HEK293 (cell line): ENCODE measurements around the gene TBC1D12.

Source experiments
- KLF16 ChIP-seq: fragments of 450-650 bp; formaldehyde crosslinking; IDR thresholded peaks from 2 replicates; pipeline ENCODE4 v1.5.1; 2017; ENCODE audit warnings: missing biosample characterization, missing genetic modification characterization
- YY2 ChIP-seq: fragments of 450-650 bp; formaldehyde crosslinking; IDR thresholded peaks from 2 replicates; pipeline ENCODE4 v1.5.1; 2016; ENCODE audit warnings: missing biosample characterization, missing genetic modification characterization
- ZBTB49 ChIP-seq: fragments of 450-650 bp; formaldehyde crosslinking; IDR thresholded peaks from 2 replicates; pipeline ENCODE4 v1.5.1; 2016; ENCODE audit warnings: missing biosample characterization, missing genetic modification characterization, low read depth
- ZNF266 ChIP-seq: fragments of 450-650 bp; formaldehyde crosslinking; IDR thresholded peaks from 2 replicates; pipeline ENCODE4 v1.5.1; 2016; ENCODE audit warnings: missing biosample characterization, missing genetic modification characterization, low read depth
- ZNF423 ChIP-seq: fragments of 450-650 bp; formaldehyde crosslinking; IDR thresholded peaks from 2 replicates; pipeline ENCODE4 v1.5.1; 2016; ENCODE audit warnings: missing biosample characterization, missing genetic modification characterization
- ZNF530 ChIP-seq: fragments of 450-650 bp; formaldehyde crosslinking; IDR thresholded peaks from 2 replicates; pipeline ENCODE4 v1.5.1; 2016; ENCODE audit warnings: low read depth, missing biosample characterization, missing genetic modification characterization
- ZNF580 ChIP-seq: fragments of 450-650 bp; formaldehyde crosslinking; IDR thresholded peaks from 2 replicates; pipeline ENCODE4 v1.5.1; 2016; ENCODE audit warnings: missing biosample characterization, missing genetic modification characterization

- TF ChIP-seq YY2 (tag by site-specific recombination) (no peak), ZNF423 (tag by site-specific recombination) (no peak), ZNF580 (tag by site-specific recombination) (no peak), KLF16 (no peak), ZBTB49 (tag by site-specific recombination) (no peak), ZNF530 (tag by site-specific recombination) (no peak), ZNF266 (tag by site-specific recombination) (no peak)
Observed at GRCh38 chr10:94496010-94496409, 93.7 kb downstream of the TBC1D12 start.
